ENCODE measurements around the gene RTN4.

The RTN4 gene

DNA sequence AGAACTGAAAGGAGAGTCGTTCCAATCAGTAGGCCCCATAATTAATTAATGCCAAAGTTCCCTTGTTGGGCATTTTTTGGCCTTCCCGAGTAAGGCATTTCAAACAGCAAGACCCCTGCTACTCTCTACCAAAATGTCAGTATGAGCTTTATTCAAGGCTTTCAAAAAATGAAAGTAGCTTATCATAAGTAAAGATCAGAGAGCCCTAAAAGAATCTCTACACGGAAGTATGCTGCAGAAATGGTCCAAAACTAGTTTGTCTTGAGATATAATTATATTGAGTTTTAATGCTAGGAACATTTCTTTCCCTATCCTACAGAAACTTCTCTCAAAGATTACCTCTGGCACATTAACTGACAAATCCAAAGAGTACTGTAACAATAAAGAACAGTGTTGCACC is 43.9 kb downstream of the RTN4 start:
- ChIA-PET POLR2A (no interaction called here), CTCF (interaction anchor here (1.0 to 1.3 kb wide), 3 partner anchors 42 to 169 kb away, joined by 3 to 4 read pairs (median 3); no protein-coding TSS in a partner anchor)
- TF ChIP-seq, protein P1, sequence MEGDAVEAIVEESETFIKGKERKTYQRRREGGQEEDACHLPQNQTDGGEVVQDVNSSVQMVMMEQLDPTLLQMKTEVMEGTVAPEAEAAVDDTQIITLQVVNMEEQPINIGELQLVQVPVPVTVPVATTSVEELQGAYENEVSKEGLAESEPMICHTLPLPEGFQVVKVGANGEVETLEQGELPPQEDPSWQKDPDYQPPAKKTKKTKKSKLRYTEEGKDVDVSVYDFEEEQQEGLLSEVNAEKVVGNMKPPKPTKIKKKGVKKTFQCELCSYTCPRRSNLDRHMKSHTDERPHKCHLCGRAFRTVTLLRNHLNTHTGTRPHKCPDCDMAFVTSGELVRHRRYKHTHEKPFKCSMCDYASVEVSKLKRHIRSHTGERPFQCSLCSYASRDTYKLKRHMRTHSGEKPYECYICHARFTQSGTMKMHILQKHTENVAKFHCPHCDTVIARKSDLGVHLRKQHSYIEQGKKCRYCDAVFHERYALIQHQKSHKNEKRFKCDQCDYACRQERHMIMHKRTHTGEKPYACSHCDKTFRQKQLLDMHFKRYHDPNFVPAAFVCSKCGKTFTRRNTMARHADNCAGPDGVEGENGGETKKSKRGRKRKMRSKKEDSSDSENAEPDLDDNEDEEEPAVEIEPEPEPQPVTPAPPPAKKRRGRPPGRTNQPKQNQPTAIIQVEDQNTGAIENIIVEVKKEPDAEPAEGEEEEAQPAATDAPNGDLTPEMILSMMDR (IDR thresholded peaks at IDR 0.05; ENCODE audit: control extremely low read depth, extremely low read depth, low read depth, missing control alignments), result no peak

DNA sequence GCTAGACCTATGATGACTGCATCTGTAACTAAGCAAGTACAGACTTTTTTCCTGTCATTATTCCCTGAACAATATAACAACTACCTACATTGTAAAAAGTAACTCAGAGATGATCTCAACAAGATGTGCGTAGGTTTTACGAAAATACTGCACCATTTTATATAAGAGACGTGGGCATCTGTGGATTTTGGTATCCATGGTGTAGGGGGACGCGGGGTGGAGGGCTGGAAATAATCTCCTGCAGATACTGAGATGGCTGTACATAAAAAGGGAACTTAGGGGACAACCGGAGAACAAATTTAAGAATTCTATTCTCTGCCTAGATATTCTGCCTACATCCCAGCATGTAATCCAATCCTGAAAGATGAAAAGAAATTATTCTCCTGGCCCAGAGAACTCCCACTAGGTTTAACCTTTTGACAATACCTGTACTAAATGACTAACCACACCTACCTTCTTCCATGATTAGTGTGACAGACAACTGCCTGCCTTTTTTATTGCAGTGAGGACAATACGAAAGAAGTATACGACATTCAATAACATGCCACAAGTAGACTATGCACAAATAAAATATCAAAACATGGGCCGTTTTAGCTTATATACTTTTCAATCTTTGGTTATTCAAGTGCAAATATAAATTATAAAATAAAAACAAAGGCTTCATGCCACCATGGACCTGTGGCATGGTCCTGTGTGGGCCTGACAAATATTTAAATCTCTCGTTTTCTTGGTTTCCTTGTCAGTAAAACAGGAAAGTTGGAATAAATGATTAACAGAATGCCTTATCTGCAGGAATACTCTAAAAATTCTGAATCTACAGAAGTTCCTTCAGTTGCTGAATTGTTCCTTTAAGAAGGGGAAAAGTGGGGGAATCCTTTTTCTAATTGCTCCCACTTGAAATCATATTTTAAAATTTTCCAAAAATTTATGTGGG is 46.3 kb downstream of the RTN4 start:
- DNase-seq (ENCODE audit: extremely low spot score), result no peak
- ChIA-PET POLR2A (no interaction called here), CTCF (interaction anchor here (0.9 to 2.8 kb wide), 6 partner anchors 10 to 45 kb away, joined by 3 to 14 read pairs (median 6); no protein-coding TSS in a partner anchor)
- TF ChIP-seq, protein P1 (IDR thresholded peaks at IDR 0.05; ENCODE audit: control extremely low read depth, extremely low read depth, low read depth, missing control alignments), result no peak

More for the DNA sequence above, 43.9 kb downstream of the RTN4 start:
- DNase-seq (ENCODE audit: extremely low spot score), result no peak

DNA sequence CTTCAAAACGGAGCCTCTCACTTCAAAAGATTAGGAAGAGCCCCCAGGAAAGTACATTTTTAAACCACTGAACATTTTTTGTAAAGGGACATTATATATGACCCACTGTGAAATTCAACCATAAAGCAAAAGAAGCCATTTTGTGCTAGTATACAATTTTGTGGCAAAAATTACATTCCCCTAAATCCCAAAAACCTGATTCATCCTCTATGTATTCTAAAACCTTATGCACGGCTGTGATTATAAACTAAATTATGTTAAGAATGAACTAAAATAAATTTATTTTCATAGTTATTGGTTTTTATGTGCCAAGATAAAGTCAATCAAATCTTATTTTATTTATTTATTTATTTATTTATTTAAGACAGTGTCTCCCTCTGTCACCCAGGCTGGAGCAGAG is 48.5 kb downstream of the RTN4 start:
- ChIA-PET POLR2A (no interaction called here), CTCF (interaction anchor here (1.1 to 2.8 kb wide), 5 partner anchors 9 to 27 kb away, joined by 4 to 8 read pairs (median 4); no protein-coding TSS in a partner anchor)
- DNase-seq (ENCODE audit: extremely low spot score), result no peak
- TF ChIP-seq, protein P1 (IDR thresholded peaks at IDR 0.05; ENCODE audit: control extremely low read depth, extremely low read depth, low read depth, missing control alignments), result no peak

DNA sequence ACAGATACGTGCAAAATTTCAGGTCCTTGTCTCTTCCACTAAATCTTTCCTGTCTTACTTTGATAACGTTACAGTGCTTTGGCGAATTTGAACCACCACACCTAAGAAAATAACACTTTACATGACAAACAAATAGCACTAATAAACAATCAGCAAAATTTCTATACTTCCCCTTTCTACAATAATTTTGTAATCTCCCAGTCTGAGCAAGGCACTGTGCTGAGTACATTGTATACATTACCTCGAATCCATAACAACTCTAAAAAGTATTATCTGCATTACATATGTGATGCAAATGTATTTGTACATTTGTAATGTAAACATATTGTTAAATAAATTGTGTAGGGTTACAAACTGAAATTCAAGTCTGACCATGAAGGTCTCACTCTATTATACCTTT is 49.9 kb downstream of the RTN4 start:
- POLR2A ChIA-PET, result no interaction called here
- CTCF ChIA-PET, result interaction anchor here (1.1 to 2.5 kb wide), 5 partner anchors 9 to 101 kb away, joined by 3 to 10 read pairs (median 4); no protein-coding TSS in a partner anchor
- TF ChIP-seq, protein P1 (IDR thresholded peaks at IDR 0.05; ENCODE audit: control extremely low read depth, extremely low read depth, low read depth, missing control alignments), result no peak
- DNase-seq (ENCODE audit: extremely low spot score), result no peak

DNA sequence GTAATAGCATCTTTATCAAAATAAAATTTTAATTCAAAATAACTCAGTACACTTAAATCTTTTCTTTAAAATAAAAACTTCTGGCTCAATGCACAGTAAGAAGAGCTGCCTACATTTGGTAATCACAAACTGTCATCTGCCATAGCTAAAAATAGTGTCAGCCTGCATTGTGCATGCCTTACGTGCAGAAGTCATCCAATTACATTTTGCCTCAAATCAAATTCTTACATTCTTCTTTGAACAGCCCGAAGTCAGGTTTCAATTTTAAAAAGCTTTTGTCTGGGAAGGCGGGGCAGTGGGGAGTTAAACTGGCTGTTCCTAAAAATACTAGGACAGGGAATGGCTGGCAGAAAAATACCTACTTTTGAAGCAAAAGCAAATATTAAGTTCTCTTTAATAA is 51.1 kb downstream of the RTN4 start:
- TF ChIP-seq, protein P1 (IDR thresholded peaks at IDR 0.05; ENCODE audit: control extremely low read depth, extremely low read depth, low read depth, missing control alignments), result no peak
- POLR2A ChIA-PET, result no interaction called here
- CTCF ChIA-PET, result interaction anchor here (1.1 to 2.5 kb wide), 5 partner anchors 10 to 22 kb away, joined by 3 to 10 read pairs (median 3); no protein-coding TSS in a partner anchor
- DNase-seq (ENCODE audit: extremely low spot score), result no peak

DNA sequence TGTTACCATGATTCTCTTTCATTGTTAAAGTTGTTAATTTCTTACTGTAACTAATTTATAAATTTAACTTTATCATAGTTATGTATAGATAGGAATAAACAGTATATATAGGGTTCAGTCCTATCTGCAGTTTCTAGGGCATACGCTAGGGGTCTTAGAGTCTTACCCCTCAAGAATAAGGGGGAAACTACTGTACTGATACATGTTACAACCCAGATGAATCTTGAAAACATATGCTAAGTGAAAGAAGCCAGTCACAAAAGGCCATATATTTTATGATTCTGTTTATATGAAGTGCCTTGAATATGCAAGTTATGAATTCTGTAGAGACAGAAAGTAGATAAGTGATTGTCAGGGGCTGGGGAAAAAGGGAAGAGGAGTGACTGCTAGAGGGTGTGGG is 52.4 kb downstream of the RTN4 start:
- CTCF ChIA-PET, result interaction anchor here (2.5 kb wide), 1 partner anchor 16 kb away, joined by 10 read pairs; no protein-coding TSS in a partner anchor
- TF ChIP-seq, protein P1 (IDR thresholded peaks at IDR 0.05; ENCODE audit: control extremely low read depth, extremely low read depth, low read depth, missing control alignments), result no peak
- POLR2A ChIA-PET, result no interaction called here
- DNase-seq (ENCODE audit: extremely low spot score), result no peak
